ENCODE results near the gene CDH6. TPM values are rescaled to one million over a fixed set of nuclear protein-coding genes. Genes with fewer than 3 reads are reported as not detected.

The CDH6 gene
- total and polyA plus RNA-seq, 2 of the 4 experiments (the other 2 are of a cell fraction): 72.2 to 232 TPM

DNA sequence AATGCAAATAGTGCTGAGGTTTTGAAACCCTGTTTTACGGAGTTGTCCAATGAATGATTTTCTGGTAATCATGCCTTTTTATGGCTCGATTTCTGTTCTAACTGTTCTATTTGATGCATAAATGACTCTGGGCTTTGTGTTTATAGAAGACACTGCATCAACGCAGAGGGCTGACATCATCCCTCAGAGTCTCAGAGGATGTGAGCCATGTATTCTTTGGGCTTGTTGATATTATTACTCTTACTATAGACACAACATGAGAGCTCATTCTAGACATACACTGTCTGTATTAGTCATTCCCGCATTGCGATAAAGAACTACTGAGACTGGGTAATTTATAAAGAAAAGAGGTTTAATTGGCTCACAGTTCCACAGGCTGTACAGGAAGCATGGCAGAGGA lies 31.6 kb downstream of the CDH6 start:
- peaks cover 6% of the 10 kb centered on the region for H3K4me1 ChIP-seq (ENCODE audit: control insufficient read depth, insufficient read depth, low read length)
- TF ChIP-seq SMC3 (IDR thresholded peaks at IDR 0.05; ENCODE audit: low read depth, low read length) (no peak), FOS (IDR thresholded peaks at IDR 0.05; ENCODE audit: low read depth, low read length) (peak; percentile 95), CEBPB (IDR thresholded peaks at IDR 0.05; ENCODE audit: low read depth, low read length) (peak; percentile 28; the same call in 1 of the 2 replicates), ELK1 (IDR thresholded peaks at IDR 0.05; ENCODE audit: borderline replicate concordance, low read depth, low read length) (no peak), MAZ (IDR thresholded peaks at IDR 0.05; ENCODE audit: borderline replicate concordance, low read depth, low read length) (no peak), NFE2L2 (IDR thresholded peaks at IDR 0.05; ENCODE audit: low read depth, low read length) (peak; percentile 55), RFX5 (IDR thresholded peaks at IDR 0.05; ENCODE audit: low read depth, low read length) (no peak), MAFK (IDR thresholded peaks at IDR 0.05; ENCODE audit: low read depth, low read length) (peak; percentile 30; the same call in 1 of the 2 replicates), MXI1 (IDR thresholded peaks at IDR 0.05; ENCODE audit: borderline replicate concordance, low read depth, low read length) (no peak)
- dilution Hi-C loops (cut with HindIII; ENCODE audit: low sequenced_read_pairs, unreplicated experiment) (no loop called here), in situ Hi-C loops (cut with MboI; ENCODE audit: low sequenced_read_pairs) (no loop called here), intact Hi-C loops (cut with micrococcal nuclease) (no loop called here)
- peak overlapping the region; percentile 80; the same call in 1 of the 2 replicates for H4K5ac ChIP-seq (ENCODE audit: low read depth, low read length)
- peak; percentile 98 for DNase-seq
- 71% methylated on average over 1 of the region's 5 CpGs; no CpG with 5 or more reads in 1 of the 2 experiments for WGBS, 2 experiments (ENCODE audit: extremely low coverage in 2 of 2, insufficient read length in 1 of 2)
- ATAC-seq (ENCODE audit: low read depth): peak; percentile 96
- H4K91ac ChIP-seq (ENCODE audit: insufficient read depth, low read depth, low read length): peak overlapping the region; percentile 35; the same call in 1 of the 2 replicates
- H2BK15ac ChIP-seq (ENCODE audit: low read depth, low read length): no peak overlapping the region
- H3K4ac ChIP-seq (ENCODE audit: low read depth, low read length): peak overlapping the region; percentile 86
- POLR2A ChIA-PET (ENCODE audit: unreplicated experiment): no interaction called here
- peak overlapping the region; percentile 28 to 85; a peak in 2 of 4 replicates for H4K8ac ChIP-seq (ENCODE audit: low read depth in 2 of 2, low read length in 2 of 2)
- H3K27ac ChIP-seq (ENCODE audit: insufficient read depth, low read length): peak overlapping the region; percentile 71
- no peaks in the 10 kb centered on the region for H3K9me1 ChIP-seq (ENCODE audit: insufficient read depth, low read length)
- peak overlapping the region; percentile 87 for H2BK120ac ChIP-seq (ENCODE audit: low read depth, low read length)
- H3K23ac ChIP-seq (ENCODE audit: low read depth, low read length): 0 out of 2 replicates have a peak overlapping the region, but pooled peaks have one; percentile 28
- H3K56ac ChIP-seq (ENCODE audit: extremely low read depth, insufficient read depth, low read length): no peak overlapping the region
- peaks cover 7% of the 10 kb centered on the region; the same call in 1 of the 2 replicates for H3K36me3 ChIP-seq (ENCODE audit: control insufficient read depth, insufficient read depth, low read length)
- H2BK5ac ChIP-seq (ENCODE audit: low read depth, low read length, poor library complexity, severe bottlenecking): peak overlapping the region; percentile 97
- H3K4me3 ChIP-seq (ENCODE audit: insufficient read depth, low read depth, low read length): no peak overlapping the region
- peak overlapping the region; percentile 86 for H3K18ac ChIP-seq (ENCODE audit: low read depth, low read length)
- peaks cover 3% of the 10 kb centered on the region; the same call in 1 of the 2 replicates for H4K20me1 ChIP-seq (ENCODE audit: insufficient read depth, low read length)
- H3K9me3 ChIP-seq (ENCODE audit: control insufficient read depth, insufficient read depth, low read length): peaks cover 8% of the 10 kb centered on the region
- H2AK5ac ChIP-seq (ENCODE audit: low read depth, low read length): peak overlapping the region; percentile 89
- H2BK20ac ChIP-seq (ENCODE audit: low read depth, low read length): peak overlapping the region; percentile 81
- BruUV-seq (replicated peaks): no TSS peak
- H3K79me1 ChIP-seq (ENCODE audit: low read depth in 1 of 2, low read length in 2 of 2): peaks cover 14 to 59% of the 10 kb centered on the region in 2 experiments
- H3K4me2 ChIP-seq (ENCODE audit: low read depth, low read length): peak overlapping the region; percentile 66; the same call in 1 of the 2 replicates
- no peak overlapping the region for H2AFZ ChIP-seq (replicated peaks; ENCODE audit: low read length, poor library complexity)
- H2AK9ac ChIP-seq (replicated peaks; ENCODE audit: low read depth, low read length, poor library complexity): no peak overlapping the region
- H3K9ac ChIP-seq (ENCODE audit: low read depth, low read length): no peak overlapping the region
- H3K27me3 ChIP-seq (ENCODE audit: control insufficient read depth, insufficient read depth, low read length): no peaks in the 10 kb centered on the region
- CTCF ChIA-PET: interaction anchor here (0.6 kb wide), 1 partner anchor 13 kb away, joined by 3 read pairs; no protein-coding TSS in a partner anchor
- peak overlapping the region; percentile 82 for H3K14ac ChIP-seq (replicated peaks; ENCODE audit: low read depth, low read length)

Measured in IMR-90 (cell line).